ENCODE data around the gene GLB1L2.

DNA sequence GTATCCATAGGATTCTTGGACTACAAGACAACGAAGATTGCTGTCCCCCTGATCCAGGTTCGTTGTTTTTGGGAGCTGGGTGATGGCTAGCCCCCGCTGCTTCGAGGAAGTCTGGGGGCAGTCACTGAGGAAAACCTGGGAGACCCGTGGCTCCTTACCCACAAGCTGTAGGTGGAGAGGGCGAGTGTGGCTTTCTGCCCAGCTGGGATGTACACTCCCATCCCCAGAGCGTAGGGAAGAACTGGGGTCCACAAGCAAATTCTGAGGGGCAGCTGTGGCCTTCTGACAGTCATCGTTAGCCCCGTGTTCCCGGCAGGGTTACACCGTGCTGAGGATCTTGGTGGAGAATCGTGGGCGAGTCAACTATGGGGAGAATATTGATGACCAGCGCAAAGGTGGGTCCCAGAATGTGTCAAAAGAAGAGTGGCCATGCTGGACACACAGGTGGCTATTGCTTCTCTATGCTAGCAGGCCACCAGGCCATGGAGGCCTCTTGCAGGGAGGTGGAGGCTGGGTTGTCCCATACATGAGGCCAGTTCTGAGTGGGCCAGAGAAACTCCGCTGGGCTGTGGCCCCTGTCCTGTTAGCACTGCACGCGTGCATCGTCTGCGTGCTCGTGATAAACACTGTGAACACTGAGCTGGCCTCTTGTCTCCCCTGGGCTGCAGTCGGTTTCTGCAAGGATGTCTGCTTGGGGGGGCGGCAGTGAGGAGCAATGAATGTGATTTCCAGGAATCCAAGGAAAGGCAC lies 39.8 kb downstream of the GLB1L2 start:
- TF ChIP-seq, protein P1, sequence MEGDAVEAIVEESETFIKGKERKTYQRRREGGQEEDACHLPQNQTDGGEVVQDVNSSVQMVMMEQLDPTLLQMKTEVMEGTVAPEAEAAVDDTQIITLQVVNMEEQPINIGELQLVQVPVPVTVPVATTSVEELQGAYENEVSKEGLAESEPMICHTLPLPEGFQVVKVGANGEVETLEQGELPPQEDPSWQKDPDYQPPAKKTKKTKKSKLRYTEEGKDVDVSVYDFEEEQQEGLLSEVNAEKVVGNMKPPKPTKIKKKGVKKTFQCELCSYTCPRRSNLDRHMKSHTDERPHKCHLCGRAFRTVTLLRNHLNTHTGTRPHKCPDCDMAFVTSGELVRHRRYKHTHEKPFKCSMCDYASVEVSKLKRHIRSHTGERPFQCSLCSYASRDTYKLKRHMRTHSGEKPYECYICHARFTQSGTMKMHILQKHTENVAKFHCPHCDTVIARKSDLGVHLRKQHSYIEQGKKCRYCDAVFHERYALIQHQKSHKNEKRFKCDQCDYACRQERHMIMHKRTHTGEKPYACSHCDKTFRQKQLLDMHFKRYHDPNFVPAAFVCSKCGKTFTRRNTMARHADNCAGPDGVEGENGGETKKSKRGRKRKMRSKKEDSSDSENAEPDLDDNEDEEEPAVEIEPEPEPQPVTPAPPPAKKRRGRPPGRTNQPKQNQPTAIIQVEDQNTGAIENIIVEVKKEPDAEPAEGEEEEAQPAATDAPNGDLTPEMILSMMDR (IDR thresholded peaks at IDR 0.05): no peak
- TF ChIP-seq MEF2A (IDR thresholded peaks at IDR 0.05; ENCODE audit: borderline replicate concordance, low read depth) (no peak), TAF1 (IDR thresholded peaks at IDR 0.05; ENCODE audit: borderline replicate concordance, low read depth, low read length) (no peak), TCF12 (IDR thresholded peaks at IDR 0.05) (no peak), EP300 (IDR thresholded peaks at IDR 0.05; ENCODE audit: borderline replicate concordance in 1 of 2, low read depth in 1 of 2, low read length in 1 of 2) (no peak), CHD2 (IDR thresholded peaks at IDR 0.05; ENCODE audit: low read length, partially characterized antibody) (no peak), JUND (IDR thresholded peaks at IDR 0.05) (no peak)
